ENCODE results near the gene PROM1.

The PROM1 gene

DNA sequence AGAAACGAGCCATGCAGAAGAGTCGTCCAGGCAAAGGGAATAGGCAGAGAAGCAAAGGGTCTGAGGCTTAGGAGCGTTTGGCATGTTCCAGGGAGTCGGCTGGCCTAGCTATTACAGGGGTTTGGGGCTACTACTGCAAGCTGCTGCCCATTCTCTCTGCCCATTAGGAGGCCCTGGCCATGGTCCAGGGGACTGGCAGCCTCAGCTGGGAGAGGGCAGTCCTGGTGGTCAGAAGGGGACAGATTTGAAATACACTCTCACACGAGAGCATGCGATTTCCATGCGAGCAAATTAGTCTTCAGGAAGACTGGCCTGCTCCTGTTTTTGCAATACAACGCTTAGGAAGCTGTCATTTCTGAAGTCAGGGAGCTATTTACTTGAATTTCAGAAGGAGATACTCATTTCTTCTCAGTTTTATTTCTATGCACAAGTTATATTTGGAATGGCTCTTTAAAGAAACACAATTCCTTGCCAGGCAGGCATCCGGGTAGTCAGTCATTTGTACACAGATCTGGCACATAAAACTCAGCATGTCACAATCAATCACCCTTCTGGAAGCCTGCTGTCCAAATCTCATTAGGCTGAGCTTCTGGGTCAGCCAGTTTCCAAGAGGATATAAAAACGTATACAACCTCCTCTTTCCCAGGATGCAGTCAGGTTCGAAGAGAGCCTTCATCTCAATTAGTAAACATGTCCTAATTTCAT, 27.0 kb downstream of the PROM1 start:
- no peak for DNase-seq

DNA sequence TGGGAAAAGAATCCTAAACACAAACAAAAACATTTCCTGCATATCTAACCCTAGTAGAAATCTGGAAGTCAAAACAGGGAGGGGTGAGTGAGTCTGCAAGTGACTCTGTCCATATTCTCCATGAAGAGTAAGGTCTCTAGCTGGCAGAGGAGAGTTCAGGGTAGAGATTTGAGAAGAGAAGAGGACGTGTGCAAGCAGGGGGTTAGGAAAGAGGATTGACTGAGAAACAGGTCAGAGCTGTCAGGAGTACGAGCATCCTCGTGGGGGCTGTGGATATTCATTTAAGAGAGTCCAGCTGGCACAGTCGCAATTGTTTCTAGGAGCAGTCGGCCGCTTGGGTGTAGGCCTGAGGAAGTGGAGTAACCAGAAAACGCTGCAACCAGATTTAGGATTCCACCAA, 27.9 kb downstream of the PROM1 start:
- no peak for DNase-seq

DNA sequence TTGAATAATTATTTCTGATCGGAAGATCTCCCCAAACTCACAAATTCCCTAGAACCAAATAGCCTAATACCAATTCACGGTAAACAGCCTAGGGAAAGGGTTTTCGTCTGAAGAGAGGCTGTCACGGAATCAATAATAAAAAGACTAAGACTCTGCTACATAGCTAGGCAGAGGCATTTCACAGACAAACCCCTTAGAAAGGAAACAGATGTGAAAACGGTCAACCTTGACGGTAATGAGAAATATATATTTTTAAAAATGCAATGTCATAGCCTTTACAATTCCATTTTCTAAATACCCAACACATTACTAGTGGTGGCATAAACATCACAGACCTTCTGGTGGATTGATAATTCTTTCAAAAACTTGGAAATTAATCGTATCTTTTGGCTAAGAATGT, 28.4 kb downstream of the PROM1 start:
- DNase-seq = no peak

DNA sequence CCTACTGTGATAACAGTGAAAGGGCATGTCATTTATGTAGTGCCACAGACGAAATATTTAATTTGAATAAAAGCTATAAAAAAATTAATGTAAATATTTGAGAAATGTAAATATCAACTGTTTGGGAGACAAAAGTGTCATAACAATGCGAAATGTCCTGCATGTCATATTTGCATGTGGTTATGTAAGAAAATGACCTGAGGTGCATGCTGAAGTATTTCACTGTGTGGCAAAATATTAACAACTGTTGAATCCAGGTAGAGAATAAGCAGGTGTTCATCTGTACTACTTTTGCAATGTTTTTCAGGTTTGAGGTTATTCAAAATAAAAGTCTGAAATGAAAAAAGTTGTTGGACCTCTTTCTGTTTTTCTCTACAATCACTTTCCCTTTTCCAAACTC, 30.9 kb downstream of the PROM1 start:
- no peak for DNase-seq

DNA sequence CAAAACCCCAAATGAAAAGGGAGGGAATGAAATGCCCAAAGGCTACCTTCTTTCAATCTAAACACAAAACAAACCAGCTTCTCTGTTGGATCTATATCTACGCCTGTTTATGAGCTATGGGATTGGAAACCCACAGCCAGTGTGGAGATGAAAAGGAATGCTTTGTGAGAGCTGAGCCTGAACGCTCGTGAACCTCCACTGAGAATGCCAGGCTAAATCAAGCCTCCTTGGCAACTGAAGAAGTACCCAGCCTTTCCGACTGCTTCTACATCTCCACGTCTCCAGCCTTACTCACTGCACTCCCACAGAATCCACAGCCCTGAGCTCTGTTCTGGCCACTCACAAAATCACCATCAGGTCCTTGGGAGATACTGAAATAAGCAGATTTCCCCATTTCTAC, 31.8 kb downstream of the PROM1 start:
- DNase-seq = no peak

DNA sequence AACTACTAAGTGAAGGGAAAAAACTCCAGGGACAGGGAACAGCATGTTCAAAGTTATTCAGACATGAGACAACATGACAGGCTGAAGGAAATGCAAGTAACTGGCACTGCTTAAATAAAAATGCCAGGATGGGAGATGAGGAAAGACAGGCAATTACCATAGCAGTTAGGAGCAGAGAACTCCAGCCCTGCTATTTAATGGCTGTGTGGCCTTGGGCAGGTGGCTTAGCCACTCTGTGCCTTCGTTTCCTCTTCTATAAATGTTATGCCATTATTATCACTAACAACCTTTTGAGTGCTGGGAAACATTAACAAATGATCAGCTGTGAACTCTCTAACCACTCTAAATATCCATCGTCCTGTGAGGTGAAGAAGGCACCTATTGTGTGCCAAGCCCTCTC, 32.7 kb downstream of the PROM1 start:
- no peak for DNase-seq

DNA sequence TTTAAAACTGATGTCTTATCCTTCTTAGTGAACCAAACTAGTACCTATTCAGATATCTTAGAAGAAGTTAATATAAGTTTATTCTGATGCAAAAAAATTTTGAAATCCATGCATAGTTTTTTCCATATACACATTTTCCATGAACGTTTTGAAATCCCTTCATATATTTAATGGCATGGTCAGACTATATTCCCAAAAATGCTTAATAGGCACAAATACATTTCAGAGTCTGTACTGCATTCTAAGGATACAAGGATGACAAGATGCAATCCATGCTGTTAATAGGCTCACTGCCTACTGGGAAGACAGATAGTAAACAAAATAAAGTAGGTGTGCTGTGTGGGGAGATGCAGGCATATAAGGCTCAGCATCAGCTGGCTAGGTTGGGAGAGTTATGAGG, 33.2 kb downstream of the PROM1 start:
- DNase-seq = no peak

DNA sequence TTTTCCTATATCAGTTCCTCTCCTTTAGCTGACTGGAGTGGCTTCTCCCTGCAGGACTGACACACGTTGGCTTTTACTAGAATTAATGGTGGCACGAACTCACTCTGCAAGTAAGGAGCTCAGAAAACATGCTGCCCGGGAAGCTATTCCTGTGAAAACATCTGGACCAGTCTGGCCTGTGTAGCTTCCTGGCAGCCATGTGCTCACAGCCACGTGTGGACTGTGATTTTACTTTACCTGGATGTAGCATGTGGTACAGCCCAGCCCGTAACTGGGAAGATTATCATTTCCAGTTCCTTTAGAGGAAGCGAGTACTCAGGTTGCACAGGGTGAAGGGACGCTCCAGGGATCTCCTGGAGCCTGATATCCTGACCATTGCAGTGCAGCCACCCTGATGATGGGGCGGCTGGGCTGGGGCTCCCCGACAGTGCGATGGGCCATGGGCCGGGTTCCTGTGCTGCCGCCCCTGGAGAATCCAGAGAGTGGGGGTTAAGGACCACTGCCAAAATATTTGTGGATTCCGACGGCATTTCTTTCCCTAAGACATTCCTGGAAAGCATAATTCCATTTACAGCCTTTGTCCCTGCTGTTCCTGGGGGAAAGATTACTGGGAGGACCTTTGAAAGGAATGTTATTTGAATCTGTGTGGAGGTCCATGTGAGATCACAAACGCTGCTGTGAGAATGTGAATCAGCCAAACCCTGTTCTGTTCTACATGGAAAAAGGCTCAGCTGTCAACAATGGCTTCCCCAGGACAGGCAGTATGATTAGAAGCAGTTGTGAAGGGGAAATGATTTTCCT, 35.0 kb downstream of the PROM1 start:
- DNase-seq = no peak

DNA sequence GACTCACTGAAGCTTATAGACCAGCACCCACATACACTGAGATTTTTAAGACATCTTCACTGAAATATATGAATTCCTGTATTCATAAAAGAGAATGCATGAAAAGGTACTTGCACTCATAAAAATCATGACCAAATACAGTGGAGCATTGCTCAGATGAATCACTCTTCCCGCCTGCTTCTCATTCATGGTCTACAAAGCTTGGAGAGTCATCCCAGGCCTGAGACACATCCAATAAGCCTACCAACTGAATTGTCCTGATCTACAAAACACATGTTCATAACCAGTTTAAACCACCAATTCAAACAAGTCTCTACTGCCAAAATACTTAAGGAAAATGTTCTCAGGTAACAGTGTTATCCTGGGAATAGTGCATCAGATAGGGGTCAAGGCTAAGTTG, 38.1 kb downstream of the PROM1 start:
- no peak for DNase-seq

DNA sequence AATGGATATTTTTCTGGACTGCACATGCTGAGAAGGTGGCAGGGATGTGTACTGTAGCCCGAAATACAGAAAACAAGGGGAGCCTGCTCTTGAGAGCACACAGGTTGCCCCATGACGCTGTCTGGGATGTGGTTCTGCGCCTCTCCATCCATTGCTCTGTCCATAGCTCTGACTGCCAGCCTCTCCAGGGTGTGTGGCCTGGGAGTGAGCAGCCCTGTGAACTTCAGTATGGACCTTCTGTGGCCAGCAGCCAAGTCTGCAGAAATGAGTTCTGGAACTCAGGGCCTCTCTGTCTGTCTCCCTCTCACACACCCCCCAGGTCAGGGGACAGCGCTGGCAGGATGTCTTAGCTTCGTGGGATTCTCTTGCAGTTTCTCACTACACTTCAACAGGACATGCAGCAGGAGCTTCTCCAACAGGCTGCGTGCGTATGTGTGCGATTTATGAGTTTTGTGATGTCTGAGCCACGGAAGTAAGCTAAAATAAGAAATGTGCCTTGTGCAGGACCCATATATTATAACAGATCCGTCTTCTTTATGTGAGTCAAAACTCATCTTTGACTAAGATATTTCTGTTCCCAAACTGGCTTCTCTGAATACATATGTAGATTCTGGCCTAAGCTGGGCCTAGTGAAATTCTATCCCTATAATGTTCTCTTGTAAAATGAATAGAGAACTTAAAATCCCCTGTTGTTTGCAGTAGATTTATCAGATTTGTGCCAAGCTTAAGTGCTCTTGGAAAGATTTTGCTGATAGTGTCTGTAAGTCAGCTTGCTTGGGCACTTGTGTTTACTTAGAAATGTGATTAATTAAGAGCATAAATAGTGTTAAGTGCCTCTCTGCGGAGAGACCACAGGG, 40.0 kb downstream of the PROM1 start:
- no peak for DNase-seq

DNA sequence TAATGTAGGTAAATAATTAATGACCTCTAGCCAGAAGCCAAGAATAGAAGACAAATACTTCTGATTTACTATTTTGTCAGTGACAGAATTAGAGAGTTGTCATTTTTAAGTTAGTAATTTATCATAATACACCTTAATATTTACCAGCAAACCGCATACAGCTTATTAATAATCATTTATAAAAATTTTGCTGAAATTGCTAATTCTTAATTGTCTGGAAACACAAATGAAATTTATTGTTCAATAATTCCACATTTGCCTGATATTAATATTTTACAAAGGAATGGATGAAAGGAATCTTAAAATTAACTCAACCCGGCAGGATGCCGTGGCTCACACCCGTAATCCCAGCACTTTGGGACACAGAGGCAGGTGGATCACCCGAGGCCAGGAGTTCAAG, 44.7 kb downstream of the PROM1 start:
- no peak for DNase-seq

DNA sequence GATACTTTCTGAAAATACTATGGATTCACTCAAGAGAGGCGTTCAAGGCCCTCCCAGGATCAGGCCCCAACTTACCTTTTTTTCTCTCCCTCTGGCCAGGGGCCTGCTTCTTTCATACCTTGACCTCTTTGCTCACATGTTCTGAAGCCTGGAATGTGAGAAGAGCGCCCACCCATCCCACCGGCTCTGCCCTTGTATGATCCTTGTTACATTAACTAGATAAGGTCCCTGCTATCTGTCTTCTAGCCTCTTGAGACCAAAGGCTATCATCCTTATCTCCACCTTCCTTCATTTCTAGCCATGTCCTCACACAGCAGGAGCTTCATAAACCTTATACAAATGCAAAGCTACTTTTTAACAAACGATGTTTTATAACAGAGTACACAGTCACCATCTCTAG, 45.9 kb downstream of the PROM1 start:
- no peak for DNase-seq

DNA sequence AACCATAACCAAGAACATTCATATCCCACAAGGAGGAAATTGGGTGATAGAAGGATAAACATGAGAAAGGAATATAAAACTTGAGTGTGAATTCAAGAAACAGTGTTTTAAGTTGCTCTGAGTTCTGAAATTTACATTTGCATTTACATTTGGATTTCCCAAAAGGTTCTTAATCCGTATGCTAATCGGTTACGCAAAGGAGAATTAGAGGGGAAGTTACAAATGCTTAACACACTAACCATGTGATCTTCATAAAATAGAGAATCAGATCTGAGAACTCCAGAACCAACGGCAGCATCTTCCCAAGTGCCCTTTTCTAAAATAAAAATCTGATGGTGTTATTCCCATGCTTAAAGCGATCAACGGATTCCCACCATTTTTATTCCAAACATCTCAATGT, 48.0 kb downstream of the PROM1 start:
- no peak for DNase-seq

DNA sequence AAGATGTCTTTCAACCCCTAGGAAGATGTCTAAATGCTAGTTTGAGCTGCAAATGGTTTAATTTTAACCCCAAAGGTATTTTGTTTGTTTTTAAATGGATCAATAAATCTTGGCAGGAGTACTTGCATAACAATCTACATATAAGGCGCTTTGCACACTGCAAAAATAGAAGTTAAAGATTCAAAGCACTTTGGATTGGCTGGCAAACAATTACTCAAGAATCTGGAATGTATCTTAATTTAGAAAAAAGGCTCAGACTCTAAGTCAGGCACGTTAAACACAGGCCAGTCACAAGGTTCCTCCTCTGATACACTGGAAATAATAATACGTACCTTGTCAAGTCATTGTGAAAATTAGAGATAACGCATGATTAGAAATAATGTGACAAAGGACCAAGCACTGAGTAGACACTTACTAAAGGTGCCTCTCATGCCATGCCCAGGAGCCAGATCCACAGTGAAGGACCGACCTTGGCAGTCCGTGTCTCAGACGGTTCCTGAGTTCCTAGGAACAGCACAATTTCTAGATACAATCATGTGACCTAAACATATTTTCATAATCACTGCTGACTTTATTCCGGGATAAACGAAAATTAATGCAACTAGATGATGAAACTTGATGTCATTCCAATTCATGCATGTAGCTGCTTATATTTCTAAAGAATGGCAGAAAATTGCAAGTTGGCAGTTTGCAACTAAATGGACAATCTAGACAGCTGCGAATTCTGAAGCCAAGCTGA, 49.6 kb downstream of the PROM1 start:
- no peak for DNase-seq

DNA sequence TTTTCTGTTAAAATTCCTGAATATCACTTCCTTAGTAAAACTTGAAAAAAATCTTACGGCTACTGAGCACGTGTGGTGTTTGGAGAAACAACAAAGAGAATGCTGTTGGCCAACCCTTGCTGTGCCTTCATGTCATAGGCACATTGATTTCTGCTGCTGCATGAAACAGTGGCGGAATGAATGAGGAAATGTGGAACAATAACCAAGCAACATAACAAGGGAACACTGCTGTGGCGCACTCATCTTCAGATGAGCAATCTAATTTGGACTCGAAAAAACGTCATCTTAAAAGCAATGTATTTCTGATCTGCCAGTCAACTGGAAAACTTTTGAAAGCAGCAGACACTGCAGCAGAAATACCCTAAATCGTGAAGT, 51.4 kb downstream of the PROM1 start:
- DNase-seq = no peak

DNA sequence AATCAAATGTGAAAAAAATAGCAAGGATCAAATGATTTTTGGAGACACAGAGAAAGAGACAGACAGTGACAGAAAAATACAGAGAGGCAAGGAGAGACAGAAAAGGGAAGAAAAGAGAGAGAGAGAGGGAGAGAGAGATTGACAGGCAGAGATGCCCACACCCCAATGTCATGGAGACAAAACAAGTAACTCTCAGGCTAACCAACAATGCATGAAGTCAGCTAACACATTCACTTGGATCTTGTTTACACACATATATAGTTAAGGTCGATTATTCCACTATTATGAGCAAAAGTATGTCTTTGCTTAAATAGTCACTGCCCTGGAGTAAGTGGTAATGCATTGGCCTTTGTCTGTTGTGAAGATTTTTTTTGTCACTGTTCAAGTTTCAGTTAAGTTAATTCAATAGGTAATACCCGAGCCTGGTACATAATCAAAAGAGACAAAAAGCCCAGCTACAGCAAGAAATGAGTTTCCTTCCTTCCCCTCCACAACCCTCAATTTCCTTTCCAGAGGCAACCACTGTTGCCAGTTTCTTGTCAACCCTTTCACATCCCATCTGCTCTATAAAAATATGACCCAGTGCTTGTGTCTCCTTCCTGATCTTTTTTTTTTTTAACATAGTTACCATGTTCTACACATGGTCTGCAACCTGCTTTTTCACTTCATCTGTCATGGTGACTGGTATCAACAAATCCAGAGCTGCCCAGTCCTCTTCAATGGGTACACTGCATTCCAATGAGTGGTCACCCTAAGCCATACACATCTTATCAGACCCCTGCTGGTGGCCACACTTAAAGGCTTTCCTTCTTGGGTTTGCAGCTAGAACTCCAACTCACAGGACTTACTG, 52.1 kb downstream of the PROM1 start:
- DNase-seq = no peak

DNA sequence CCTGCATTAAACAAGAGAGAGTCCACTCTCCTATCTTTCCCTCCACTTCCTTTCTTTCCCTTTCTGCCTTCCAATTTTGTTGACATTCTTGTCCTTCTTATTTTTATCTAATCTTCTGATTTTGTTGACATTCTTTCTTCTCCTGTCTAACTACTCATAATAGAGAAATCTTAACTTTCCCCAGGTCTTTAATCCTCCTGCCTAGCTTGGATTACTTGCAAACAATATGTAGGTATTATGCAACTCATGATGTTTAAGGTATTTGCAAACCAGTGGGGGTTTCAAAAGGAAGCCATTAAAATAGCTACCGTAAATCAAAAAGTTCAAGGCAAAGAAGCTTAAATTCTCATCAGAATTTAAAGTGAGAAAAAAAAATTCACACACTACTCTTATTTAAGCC, 53.9 kb downstream of the PROM1 start:
- no peak for DNase-seq

DNA sequence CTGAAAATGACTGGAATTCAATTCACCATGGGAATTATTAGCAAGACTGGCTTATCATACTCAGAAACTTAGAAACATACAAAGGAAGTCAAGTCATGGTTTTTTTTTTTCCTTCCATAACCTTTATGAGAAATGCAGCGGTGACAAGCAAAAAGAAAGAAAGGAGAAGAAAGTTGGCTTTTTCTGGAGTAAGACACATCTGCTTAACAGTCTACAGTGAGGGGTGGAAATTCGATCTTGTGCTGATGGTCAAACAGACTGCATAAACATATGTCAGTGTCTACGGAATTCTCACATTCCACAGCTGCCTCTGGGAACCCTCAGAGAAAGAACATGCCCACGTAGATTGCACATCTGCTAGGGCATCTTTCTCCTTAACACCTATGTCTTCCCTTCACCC, 54.6 kb downstream of the PROM1 start:
- no peak for DNase-seq

DNA sequence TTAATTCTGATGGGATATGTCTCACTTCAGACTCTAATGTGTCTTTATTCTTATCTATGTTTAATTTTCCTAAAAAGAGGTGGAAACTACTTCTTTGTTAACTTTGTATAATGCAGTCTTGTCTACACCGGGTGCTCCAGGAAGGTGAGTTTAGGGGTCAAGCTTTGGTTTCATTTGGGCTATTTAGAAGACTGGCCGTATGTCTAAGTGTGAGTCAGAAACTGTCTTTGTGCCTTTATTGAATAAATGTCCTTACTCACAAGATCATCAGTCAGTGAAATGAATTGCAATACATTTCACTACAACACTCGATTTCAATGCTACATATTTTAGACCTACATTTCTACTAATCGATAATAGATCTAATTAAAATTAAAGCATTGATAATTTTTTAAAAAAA, 56.2 kb downstream of the PROM1 start:
- DNase-seq = no peak

DNA sequence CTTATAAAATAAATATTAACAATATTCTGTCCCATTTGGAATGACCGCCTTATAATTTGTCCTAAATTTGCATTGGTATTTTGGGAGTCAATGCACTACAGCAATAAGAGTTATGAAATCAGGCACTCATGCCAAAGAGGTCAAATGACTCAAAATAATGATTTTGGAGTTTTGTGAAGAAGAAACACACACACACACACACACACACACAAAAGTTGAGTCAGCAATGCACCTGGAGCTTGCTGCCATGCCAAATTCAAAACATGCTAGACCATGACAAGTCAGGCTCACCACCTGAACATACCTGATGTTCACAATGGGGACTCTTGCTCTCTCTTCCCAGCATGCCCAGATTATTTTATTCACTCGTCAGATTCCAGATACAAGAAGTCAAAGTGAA, 56.7 kb downstream of the PROM1 start:
- no peak for DNase-seq

DNA sequence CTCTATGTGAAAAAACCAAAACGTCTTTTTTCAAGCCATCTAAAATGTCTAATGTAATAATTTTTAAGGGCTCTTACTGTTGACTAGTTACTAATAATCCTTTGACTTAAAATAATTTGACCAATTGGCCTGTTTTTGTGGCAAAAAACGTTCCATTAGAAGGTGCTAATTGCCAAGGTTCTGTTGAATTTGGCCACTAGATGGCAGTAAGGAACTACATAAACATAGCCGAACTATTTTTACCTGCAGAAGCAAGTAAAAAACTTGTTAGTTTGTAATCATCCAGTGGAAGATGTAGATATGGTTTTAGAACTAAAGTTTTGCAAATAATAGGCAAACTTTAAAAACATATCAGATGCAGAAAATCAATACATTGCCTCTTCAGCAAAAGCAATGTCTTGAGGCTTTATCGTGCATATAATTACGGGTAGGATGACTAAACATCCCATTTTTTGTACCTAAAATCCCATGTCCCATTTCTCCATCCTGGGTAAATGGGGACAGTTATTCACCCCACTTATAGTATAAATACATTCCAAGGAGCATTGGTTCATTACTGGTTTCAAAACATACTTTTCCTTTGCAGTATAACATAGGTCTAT, 57.6 kb downstream of the PROM1 start:
- DNase-seq = peak in 1 of 2 experiments; percentile 9

DNA sequence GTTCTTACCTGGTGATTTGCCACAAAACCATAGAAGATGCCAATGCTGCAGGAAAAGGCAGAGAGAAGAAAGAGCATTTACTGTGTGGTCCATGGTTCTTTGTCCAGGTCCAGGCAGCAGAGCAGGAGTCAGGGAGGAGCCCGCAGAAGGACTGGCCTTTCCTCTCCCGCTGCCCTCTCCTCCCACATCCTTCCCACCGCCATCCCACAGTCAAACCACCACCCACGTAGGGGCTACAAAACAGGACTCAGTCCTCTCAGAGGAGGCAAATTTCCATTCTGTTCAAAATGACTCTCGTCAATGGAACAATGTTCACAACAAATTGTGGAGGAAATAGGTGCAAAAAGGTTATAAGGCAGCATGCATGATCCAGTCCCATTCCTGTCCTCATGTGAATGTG, 58.6 kb downstream of the PROM1 start:
- no peak for DNase-seq
